H1 (cell line): ENCODE data around the gene RNF220. TPM values are rescaled to one million over a fixed set of nuclear protein-coding genes. Genes with fewer than 3 reads are reported as not detected.

ENCODE experiments used
- polyA plus RNA-seq, 7 experiments: library from polyadenylated mRNA; depleted of rRNA in 3 of 7; stranded (reverse) in 5 of 7; unstranded in 2 of 7; fragments of >200 nt in 5 of 7; fragments of 200-250 nt in 2 of 7; gene quantifications; 1 replicate in 5 of 7; 2 replicates in 1 of 7; 4 replicates in 1 of 7; pipeline versions ENCODE4 v1.2.1 to v1.2.3, GENCODE V29; 2011 to 2013; ENCODE audit warnings: missing spikeins in 2 of 7, mixed read lengths in 2 of 7
- total RNA-seq: library from RNA; stranded (reverse); fragmentation: NEBNext Ultra II Directional; extraction: Animal tissue kit (Norgen Biotek cat#: 25700); gene quantifications from 2 replicates; pipeline ENCODE4 v1.2.1, GENCODE V29; 2021
- TF ChIP-seq, protein P1 (sequence below): fragments of 300-600 bp; sonication (generic); IDR thresholded peaks from 2 replicates; pipeline ENCODE4 v1.7.1; 2012; ENCODE audit warnings: low read length, moderate library complexity, mild to moderate bottlenecking, inconsistent platforms; ENCODE audit not compliant: insufficient replicate concordance

The RNF220 gene
- total and polyA plus RNA-seq, 2 of the 8 experiments (the other 6 are each of a cell fraction or from before 2014, with no cell fraction given) = 123 to 160 TPM

DNA sequence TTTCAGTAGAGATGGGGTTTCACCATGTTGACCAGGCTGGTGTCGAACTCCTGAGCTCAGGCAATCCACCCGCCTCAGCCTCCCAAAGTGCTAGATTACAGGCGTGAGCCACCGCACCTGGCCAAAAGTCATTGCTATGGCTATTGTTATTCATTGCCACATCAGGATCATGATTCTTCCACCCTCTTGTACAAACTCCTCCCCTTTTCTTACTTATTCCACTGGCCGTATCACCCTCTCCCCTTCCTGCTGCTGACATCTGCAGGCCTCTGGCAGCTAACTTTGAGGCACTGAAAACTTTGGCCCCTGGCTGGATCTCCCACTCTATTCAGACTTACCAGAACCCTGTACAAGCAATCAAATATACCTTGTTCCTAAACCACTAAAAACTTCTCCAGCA, 258.4 kb downstream of the RNF220 start (continued):
- TF ChIP-seq, protein P1, sequence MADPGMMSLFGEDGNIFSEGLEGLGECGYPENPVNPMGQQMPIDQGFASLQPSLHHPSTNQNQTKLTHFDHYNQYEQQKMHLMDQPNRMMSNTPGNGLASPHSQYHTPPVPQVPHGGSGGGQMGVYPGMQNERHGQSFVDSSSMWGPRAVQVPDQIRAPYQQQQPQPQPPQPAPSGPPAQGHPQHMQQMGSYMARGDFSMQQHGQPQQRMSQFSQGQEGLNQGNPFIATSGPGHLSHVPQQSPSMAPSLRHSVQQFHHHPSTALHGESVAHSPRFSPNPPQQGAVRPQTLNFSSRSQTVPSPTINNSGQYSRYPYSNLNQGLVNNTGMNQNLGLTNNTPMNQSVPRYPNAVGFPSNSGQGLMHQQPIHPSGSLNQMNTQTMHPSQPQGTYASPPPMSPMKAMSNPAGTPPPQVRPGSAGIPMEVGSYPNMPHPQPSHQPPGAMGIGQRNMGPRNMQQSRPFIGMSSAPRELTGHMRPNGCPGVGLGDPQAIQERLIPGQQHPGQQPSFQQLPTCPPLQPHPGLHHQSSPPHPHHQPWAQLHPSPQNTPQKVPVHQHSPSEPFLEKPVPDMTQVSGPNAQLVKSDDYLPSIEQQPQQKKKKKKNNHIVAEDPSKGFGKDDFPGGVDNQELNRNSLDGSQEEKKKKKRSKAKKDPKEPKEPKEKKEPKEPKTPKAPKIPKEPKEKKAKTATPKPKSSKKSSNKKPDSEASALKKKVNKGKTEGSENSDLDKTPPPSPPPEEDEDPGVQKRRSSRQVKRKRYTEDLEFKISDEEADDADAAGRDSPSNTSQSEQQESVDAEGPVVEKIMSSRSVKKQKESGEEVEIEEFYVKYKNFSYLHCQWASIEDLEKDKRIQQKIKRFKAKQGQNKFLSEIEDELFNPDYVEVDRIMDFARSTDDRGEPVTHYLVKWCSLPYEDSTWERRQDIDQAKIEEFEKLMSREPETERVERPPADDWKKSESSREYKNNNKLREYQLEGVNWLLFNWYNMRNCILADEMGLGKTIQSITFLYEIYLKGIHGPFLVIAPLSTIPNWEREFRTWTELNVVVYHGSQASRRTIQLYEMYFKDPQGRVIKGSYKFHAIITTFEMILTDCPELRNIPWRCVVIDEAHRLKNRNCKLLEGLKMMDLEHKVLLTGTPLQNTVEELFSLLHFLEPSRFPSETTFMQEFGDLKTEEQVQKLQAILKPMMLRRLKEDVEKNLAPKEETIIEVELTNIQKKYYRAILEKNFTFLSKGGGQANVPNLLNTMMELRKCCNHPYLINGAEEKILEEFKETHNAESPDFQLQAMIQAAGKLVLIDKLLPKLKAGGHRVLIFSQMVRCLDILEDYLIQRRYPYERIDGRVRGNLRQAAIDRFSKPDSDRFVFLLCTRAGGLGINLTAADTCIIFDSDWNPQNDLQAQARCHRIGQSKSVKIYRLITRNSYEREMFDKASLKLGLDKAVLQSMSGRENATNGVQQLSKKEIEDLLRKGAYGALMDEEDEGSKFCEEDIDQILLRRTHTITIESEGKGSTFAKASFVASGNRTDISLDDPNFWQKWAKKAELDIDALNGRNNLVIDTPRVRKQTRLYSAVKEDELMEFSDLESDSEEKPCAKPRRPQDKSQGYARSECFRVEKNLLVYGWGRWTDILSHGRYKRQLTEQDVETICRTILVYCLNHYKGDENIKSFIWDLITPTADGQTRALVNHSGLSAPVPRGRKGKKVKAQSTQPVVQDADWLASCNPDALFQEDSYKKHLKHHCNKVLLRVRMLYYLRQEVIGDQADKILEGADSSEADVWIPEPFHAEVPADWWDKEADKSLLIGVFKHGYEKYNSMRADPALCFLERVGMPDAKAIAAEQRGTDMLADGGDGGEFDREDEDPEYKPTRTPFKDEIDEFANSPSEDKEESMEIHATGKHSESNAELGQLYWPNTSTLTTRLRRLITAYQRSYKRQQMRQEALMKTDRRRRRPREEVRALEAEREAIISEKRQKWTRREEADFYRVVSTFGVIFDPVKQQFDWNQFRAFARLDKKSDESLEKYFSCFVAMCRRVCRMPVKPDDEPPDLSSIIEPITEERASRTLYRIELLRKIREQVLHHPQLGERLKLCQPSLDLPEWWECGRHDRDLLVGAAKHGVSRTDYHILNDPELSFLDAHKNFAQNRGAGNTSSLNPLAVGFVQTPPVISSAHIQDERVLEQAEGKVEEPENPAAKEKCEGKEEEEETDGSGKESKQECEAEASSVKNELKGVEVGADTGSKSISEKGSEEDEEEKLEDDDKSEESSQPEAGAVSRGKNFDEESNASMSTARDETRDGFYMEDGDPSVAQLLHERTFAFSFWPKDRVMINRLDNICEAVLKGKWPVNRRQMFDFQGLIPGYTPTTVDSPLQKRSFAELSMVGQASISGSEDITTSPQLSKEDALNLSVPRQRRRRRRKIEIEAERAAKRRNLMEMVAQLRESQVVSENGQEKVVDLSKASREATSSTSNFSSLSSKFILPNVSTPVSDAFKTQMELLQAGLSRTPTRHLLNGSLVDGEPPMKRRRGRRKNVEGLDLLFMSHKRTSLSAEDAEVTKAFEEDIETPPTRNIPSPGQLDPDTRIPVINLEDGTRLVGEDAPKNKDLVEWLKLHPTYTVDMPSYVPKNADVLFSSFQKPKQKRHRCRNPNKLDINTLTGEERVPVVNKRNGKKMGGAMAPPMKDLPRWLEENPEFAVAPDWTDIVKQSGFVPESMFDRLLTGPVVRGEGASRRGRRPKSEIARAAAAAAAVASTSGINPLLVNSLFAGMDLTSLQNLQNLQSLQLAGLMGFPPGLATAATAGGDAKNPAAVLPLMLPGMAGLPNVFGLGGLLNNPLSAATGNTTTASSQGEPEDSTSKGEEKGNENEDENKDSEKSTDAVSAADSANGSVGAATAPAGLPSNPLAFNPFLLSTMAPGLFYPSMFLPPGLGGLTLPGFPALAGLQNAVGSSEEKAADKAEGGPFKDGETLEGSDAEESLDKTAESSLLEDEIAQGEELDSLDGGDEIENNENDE = no peak
